Hematopoietic multipotent progenitor cell treated with erythropoietin and hydrocortisone succinate and interleukin-3 and kit ligand, for 6 days (in vitro differentiated cells): ENCODE measurements around the gene MSL3.

ENCODE experiments used
- DNase-seq: peaks from one replicate; pipeline ENCODE4 v3.0.0-alpha.2; 2015

Gene MSL3

GRCh38 chrX:11759461-11760311 is 1.6 kb downstream of the MSL3 start:
- DNase-seq = peak; percentile 93

GRCh38 chrX:11760958-11761357 is 2.9 kb downstream of the MSL3 start:
- DNase-seq = no peak

GRCh38 chrX:11764602-11765067 is 6.6 kb downstream of the MSL3 start:
- peak; percentile 53 for DNase-seq

- no peak for DNase-seq
Measured at GRCh38 chrX:11765449-11765848, 7.4 kb downstream of the MSL3 start.

GRCh38 chrX:11766487-11766886 is 8.4 kb downstream of the MSL3 start:
- DNase-seq = no peak

GRCh38 chrX:11768039-11768438 is 10.0 kb downstream of the MSL3 start:
- DNase-seq = no peak

GRCh38 chrX:11770320-11770719 is 12.3 kb downstream of the MSL3 start:
- peak; percentile 79 for DNase-seq

GRCh38 chrX:11778230-11778629 is 20.2 kb downstream of the MSL3 start:
- DNase-seq = no peak

- DNase-seq = no peak
Measured at GRCh38 chrX:11781133-11781532, 23.1 kb downstream of the MSL3 start.

GRCh38 chrX:11781734-11782370 is 23.8 kb downstream of the MSL3 start:
- DNase-seq = peak; percentile 19

- no peak for DNase-seq
Measured at GRCh38 chrX:11784543-11784942, 26.5 kb downstream of the MSL3 start.

- no peak for DNase-seq
Measured at GRCh38 chrX:11786862-11787261, 28.8 kb downstream of the MSL3 start.

- DNase-seq = peak; percentile 67
Measured at GRCh38 chrX:11787564-11787963, 29.5 kb downstream of the MSL3 start.

- DNase-seq = no peak
Measured at GRCh38 chrX:11789809-11790208, 31.8 kb downstream of the MSL3 start.

- peak; percentile 12 for DNase-seq
Measured at GRCh38 chrX:11791090-11791489, 33.1 kb downstream of the MSL3 start.

GRCh38 chrX:11791537-11791936 is 33.5 kb downstream of the MSL3 start:
- DNase-seq = no peak

GRCh38 chrX:11792461-11793421 is 34.7 kb downstream of the MSL3 start:
- DNase-seq = no peak

GRCh38 chrX:11793734-11794133 is 35.7 kb downstream of the MSL3 start:
- DNase-seq = no peak

- no peak for DNase-seq
Measured at GRCh38 chrX:11813341-11813740, 55.3 kb downstream of the MSL3 start.
